SK-N-MC (cell line): ENCODE data around the gene PACS1.

Experiments used
- EZH2 ChIP-seq: fragments of 200-600 bp; sonication (generic); IDR thresholded peaks from one replicate; pipeline ENCODE4 v1.6.1; 2017; ENCODE audit warnings: antibody characterized with exemption
- POLR2AphosphoS5 ChIP-seq: IDR thresholded peaks from 2 replicates; pipeline ENCODE4 v1.6.1; 2012; ENCODE audit warnings: mild to moderate bottlenecking, low read depth, low read length, borderline replicate concordance

- no peak for TF ChIP-seq EZH2
- TF ChIP-seq POLR2AphosphoS5 = no peak
These were observed 160.1 kb downstream of the PACS1 start for GRCh38 chr11:66230156-66230555.
